ENCODE results near the gene ZBTB44.
"Not testable (repeated sequence)": the region's sequence is repeated elsewhere in the genome, so short reads cannot be mapped to it uniquely, and the experiment has no call there.

The ZBTB44 gene

GRCh38 chr11:130249929-130250328 lies 64.8 kb downstream of the ZBTB44 start:
- DNase-seq (ENCODE audit: low spot score): not testable (repeated sequence)

DNA sequence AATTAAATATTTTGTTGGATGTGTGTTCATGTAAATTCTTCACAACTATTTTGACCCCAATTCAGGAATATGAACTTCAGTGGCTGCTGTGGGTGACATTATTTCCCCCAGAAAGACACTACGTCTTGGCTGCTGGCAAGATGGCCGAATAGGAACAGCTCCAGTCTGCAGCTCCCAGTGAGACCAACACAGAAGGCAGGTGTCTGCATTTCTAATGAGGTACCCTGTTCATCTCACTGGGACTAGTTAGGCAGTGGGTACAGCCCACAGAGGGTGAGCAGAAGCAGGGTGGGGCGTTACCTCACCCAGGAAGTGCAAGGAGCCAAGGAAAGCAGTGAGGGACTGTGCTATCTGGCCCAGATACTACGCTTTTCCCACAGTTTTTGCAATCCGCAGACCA lies 65.3 kb downstream of the ZBTB44 start:
- DNase-seq (ENCODE audit: low spot score): no peak

DNA sequence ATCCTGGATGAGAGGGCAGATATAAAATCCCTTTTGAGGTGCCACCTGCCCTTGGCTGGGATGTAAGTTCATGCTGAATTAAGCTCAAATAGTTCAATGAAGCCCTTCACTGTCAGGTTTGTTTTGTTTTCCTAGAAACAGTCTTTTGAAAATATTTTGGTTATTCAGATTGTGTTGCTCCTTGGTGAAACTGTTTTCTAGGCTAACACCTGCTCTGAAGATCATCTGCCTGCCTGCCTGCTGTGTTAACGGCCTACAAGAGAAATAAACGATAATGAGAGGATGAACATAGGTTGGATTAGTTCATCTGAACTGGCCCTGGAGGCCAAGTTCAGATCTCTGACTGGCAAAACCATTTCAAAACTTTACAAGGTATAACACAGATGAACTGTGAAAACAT lies 67.4 kb downstream of the ZBTB44 start:
- DNase-seq (ENCODE audit: low spot score): no peak

GRCh38 chr11:130246738-130247137 lies 68.0 kb downstream of the ZBTB44 start:
- no peak for DNase-seq (ENCODE audit: low spot score)

GRCh38 chr11:130246270-130246669 lies 68.4 kb downstream of the ZBTB44 start:
- DNase-seq (ENCODE audit: low spot score): no peak

GRCh38 chr11:130245375-130245774 lies 69.3 kb downstream of the ZBTB44 start:
- DNase-seq (ENCODE audit: low spot score): not testable (repeated sequence)

GRCh38 chr11:130244848-130245247 lies 69.9 kb downstream of the ZBTB44 start:
- no peak for DNase-seq (ENCODE audit: low spot score)

- DNase-seq (ENCODE audit: low spot score): no peak
Observed at GRCh38 chr11:130243816-130244215, 70.9 kb downstream of the ZBTB44 start.

DNA sequence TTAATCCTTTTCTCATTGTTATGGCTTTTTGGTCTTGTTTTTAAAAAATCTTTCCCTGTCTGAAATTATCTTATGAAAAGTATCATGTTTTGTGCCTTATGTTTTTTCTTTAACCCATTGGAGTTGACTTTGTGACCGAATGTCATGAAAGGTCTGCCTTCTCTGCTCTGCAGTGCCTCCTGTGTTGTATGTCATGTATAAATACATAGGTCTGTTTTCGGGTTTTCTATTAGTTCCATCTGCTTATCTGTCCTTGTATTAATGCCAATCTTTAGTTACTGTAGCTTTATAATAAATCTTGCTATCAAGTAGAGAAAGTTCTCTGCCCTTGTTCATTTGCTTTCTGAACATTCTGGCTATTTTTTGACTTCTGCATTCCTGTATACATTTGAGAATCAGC lies 73.0 kb downstream of the ZBTB44 start:
- DNase-seq (ENCODE audit: low spot score): no peak

GRCh38 chr11:130237282-130238006 lies 77.3 kb downstream of the ZBTB44 start:
- no peak for DNase-seq (ENCODE audit: low spot score)

- DNase-seq (ENCODE audit: low spot score): no peak
Observed at GRCh38 chr11:130234315-130234714, 80.4 kb downstream of the ZBTB44 start.

- DNase-seq (ENCODE audit: low spot score): not testable (repeated sequence)
Observed at GRCh38 chr11:130233888-130234287, 80.8 kb downstream of the ZBTB44 start.

DNA sequence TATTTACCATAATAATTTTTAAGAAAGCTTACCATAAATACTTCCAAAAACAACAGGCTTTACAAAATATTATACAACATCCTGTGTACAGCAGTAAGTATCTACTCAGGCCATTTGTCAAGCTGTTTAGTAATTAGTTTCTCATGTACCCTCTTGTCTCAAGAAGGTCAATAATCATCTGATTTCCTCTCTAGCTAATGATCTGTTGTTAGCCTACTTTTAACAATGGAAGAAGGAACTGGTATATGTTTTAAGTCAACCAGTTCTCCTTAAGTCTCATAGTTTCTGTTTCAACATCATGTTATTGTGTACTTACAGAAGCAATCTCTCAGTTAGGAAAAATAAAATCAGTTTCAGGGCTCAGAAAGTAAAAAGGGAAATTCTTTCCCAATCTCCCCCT lies 81.2 kb downstream of the ZBTB44 start:
- DNase-seq (ENCODE audit: low spot score): not testable (repeated sequence)

DNA sequence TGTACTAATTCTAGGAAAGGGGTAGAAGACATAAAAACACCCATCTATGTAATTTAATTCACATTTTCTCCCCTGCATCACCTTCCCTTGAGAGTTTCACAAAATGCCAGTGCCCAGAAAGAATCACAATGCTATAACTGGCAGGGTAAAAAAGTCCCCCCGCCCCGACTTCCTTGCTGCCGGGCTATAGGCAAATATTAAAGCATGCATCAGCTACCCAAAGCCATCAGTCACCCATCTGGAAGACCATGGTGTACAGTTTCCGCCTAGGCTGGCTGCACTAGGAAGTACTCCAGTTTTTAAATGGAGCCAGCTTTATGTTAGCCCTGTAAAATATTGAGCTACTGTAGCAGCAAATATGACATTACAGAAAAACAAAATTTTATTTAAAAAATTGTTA lies 87.3 kb downstream of the ZBTB44 start:
- DNase-seq (ENCODE audit: low spot score): no peak

DNA sequence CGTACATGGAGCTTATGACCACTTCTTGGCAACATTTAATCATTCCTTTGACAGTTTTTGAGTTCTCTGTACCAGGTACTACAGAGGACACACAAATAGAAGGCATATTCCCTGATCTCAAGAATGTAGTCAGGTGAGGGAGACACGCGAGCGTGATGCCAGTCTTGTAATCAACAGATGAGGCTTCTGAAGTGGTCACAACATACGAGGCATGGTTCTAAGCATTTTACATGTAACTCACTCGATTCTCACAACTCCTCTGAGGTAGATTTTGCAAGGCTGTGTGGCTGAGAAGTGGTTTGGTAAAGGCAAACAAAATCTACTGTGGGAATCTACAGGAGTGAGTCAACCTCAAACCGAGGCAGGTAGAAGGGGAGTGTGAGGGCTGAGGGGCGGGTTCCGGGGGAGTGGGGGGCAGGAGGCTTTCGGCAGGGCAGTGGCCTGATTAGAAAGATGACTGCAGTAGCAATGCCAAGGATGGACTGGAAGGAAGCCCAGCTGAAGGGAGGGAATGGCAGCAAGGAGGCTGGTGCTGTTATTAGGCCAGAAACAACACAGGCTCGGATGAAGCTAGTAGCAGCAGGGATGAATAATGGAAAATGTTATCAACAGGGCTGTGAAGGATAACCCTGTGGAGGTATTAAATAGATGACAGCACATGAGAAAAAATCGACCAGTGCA lies 91.3 kb downstream of the ZBTB44 start:
- no peak for DNase-seq (ENCODE audit: low spot score)

GRCh38 chr11:130220311-130221035 lies 94.2 kb downstream of the ZBTB44 start:
- no peak for DNase-seq (ENCODE audit: low spot score)

DNA sequence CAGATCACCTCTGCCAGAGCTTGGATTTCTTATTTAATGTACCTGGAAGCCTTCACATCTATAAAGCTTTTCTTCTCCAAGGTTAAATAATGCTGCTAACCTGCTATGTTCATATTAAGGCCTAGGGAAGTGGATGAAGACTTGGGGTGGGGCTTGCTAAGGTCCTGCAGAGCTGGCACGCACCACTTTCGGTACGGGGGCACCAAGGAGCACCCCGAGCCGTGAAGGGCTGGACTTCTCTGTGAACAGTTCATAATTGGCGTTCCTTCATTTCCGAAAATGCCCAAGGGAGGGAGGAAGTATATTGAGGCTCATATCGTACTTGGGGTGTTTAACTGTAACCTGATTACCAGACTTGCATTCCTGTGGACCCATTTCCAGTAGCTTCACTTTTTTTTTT lies 95.6 kb downstream of the ZBTB44 start:
- no peak for DNase-seq (ENCODE audit: low spot score)

GRCh38 chr11:130218501-130219070 lies 96.1 kb downstream of the ZBTB44 start:
- DNase-seq (ENCODE audit: low spot score): no peak

DNA sequence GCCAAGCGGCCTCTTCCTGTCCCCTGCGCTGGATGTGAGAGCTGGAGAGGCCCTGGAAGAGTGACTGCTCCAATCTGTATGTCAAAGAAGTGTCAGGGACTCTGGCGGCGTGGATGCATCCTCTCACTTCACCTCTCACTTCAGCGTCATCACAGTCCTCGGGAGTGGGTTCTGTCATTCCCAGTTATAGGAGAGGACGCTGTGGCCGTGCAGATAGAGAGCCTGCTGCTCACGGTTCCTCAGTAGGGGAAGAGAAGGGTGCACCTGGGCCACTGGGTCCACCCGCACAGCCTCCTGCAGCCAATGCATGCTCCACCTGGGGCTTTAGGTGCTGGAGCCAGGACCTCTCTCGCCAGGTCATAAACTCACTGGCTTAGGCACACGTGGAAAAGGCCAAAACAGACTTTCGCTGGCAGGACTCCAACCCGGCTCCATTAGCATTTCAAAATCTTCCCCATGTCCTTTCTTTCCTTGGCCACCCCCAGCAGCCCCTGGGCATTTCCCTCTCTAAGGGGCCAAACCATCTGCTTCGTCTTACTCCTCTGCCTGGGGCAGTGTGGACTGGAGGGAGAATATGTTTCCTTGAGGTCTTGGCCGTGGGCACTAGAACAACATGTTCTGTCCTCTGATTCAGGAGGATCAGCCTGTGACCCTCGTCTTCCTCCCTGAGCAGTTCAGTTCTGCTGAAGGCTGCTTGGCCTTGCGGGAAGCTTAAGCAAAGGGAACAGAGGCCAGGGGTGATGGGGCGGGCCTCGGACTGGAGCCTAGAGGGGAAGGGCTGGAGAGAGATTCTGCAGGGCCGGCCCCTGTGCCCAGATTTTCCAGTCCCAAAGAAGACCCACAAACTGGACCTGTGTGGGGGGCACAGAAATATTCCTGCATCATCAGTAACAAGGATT lies 97.3 kb downstream of the ZBTB44 start:
- no peak for DNase-seq (ENCODE audit: low spot score)

GRCh38 chr11:130216591-130217132 lies 98.1 kb downstream of the ZBTB44 start:
- no peak for DNase-seq (ENCODE audit: low spot score)

DNA sequence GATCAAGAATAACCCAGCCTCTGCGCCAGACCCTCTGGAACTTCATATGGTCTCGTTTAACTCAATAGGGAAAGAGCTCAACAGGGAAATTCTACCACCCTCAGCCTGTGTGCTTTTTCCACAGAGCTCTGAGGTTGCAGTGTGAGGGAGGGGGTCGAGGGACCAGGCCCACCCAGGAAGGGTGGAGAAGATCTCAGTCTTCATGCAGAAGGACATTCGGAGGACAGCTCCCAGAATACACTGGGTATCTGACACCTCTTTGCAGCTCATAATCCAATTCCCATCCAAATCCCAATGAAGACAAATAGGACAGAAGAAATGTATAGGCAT lies 98.5 kb downstream of the ZBTB44 start:
- no peak for DNase-seq (ENCODE audit: low spot score)

Measured in LoVo (cell line).